Gastroesophageal sphincter (tissue), 4 donors: ENCODE results near the gene ARHGEF26. TPM values are rescaled to one million over a fixed set of nuclear protein-coding genes. Genes with fewer than 3 reads are reported as not detected.

Experiments
- ATAC-seq: fragments of 150-250 bp; one replicate; pipeline ENCODE4 v1.9.1; 2016; ENCODE audit warnings: mild to moderate bottlenecking, moderate library complexity
- H3K27ac ChIP-seq, 4 donors: fragments of 200-600 bp; sonication (generic) in 3 of 4; 1 replicate in 3 of 4; 2 replicates in 1 of 4; pipeline ENCODE4 v1.5.1; 2016 to 2019
- H3K27me3 ChIP-seq: fragments of 200-600 bp; sonication (generic); one replicate; pipeline ENCODE4 v1.5.1; 2019
- H3K36me3 ChIP-seq, 2 donors: fragments of 200-600 bp; sonication (generic); one replicate each; pipeline ENCODE4 v1.5.1; 2019; ENCODE audit warnings: control low read depth in 1 of 2
- H3K4me1 ChIP-seq, 3 donors: fragments of 200-600 bp; sonication (generic); 1 replicate in 2 of 3; 2 replicates in 1 of 3; pipeline ENCODE4 v1.5.1; 2016 to 2019; ENCODE audit warnings: control low read depth in 2 of 3
- H3K4me3 ChIP-seq, 2 donors: fragments of 200-600 bp; sonication (generic); one replicate each; pipeline ENCODE4 v1.5.1; 2019; ENCODE audit warnings: mild to moderate bottlenecking in 1 of 2, moderate library complexity in 1 of 2
- H3K9me3 ChIP-seq, 3 donors: fragments of 200-600 bp; sonication (generic); one replicate each; pipeline ENCODE4 v1.5.1; 2017 to 2019; ENCODE audit warnings: control low read depth in 2 of 3
- EP300 ChIP-seq: sonication (generic); formaldehyde crosslinking; IDR thresholded peaks from one replicate; pipeline ENCODE4 v1.6.1; 2017; ENCODE audit warnings: antibody characterized with exemption, mild to moderate bottlenecking
- POLR2A ChIP-seq, 2 donors: fragments of 450-650 bp; IDR thresholded peaks; one replicate each; pipeline ENCODE4 v1.6.1; 2017; ENCODE audit warnings: antibody characterized with exemption in 2 of 2, mild to moderate bottlenecking in 2 of 2, moderate library complexity in 1 of 2
- POLR2AphosphoS5 ChIP-seq: sonication (generic); formaldehyde crosslinking; IDR thresholded peaks from one replicate; pipeline ENCODE4 v1.6.1; 2017; ENCODE audit warnings: antibody characterized with exemption
- WGBS, 2 donors: methylation state at CpG; one replicate each; pipeline ENCODE4 v1.1.5; 2018; ENCODE audit warnings: low coverage in 1 of 2; 5-methylcytosine and 5-hydroxymethylcytosine counted together
- total RNA-seq, 4 donors: library from RNA; depleted of rRNA; stranded (reverse); fragments of >200 nt; gene quantifications; one replicate each; pipeline ENCODE4 v1.1.0, GENCODE V29; 2016
- TF ChIP-seq, protein P1 (sequence below), 4 experiments: fragments of 200-600 bp in 2 of 4; fragments of 450-650 bp in 2 of 4; sonication (generic) in 1 of 4; IDR thresholded peaks; one replicate each; pipeline ENCODE4 v1.5.1; 2017 to 2019; ENCODE audit warnings: antibody characterized with exemption in 4 of 4, mild to moderate bottlenecking in 2 of 4, moderate library complexity in 2 of 4

The ARHGEF26 gene
- total RNA-seq, 4 donors from 2014 or later: 79.3 to 154 (median 133) TPM

DNA sequence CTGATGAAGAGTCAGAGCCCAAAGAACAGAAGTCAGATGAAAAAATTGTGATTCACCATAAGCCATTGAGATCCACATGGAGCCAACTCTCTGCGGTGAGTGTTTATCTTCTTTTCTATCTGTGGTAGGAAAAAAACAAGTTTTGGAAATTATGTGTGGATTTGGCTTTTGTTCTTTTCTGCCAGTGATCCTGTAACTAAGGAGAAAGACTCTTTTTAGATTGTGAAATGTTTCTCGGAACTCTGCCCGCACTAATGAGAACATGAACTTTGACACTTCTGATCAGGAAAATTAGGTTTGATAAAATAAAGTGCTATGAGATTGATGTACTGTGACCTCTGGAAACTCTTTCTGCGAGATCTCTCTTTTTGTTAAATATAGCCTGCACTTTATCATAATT lies 8.4 kb downstream of the ARHGEF26 start:
- 71 to 84% methylated on average over 4 of the region's 4 CpGs for WGBS, 2 donors
- no peak overlapping the region for H3K4me3 ChIP-seq
- no peaks in the 10 kb centered on the region for H3K27me3 ChIP-seq
- peaks cover 3 to 83% (median 27%) of the 10 kb centered on the region in 3 donors for H3K4me1 ChIP-seq
- TF ChIP-seq POLR2A (IDR thresholded peaks at IDR 0.05): no peak
- TF ChIP-seq POLR2AphosphoS5: no peak
- TF ChIP-seq EP300: no peak
- TF ChIP-seq, protein P1, sequence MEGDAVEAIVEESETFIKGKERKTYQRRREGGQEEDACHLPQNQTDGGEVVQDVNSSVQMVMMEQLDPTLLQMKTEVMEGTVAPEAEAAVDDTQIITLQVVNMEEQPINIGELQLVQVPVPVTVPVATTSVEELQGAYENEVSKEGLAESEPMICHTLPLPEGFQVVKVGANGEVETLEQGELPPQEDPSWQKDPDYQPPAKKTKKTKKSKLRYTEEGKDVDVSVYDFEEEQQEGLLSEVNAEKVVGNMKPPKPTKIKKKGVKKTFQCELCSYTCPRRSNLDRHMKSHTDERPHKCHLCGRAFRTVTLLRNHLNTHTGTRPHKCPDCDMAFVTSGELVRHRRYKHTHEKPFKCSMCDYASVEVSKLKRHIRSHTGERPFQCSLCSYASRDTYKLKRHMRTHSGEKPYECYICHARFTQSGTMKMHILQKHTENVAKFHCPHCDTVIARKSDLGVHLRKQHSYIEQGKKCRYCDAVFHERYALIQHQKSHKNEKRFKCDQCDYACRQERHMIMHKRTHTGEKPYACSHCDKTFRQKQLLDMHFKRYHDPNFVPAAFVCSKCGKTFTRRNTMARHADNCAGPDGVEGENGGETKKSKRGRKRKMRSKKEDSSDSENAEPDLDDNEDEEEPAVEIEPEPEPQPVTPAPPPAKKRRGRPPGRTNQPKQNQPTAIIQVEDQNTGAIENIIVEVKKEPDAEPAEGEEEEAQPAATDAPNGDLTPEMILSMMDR (IDR thresholded peaks at IDR 0.05): no peak
- H3K27ac ChIP-seq: peak overlapping the region; percentile 29 to 50 (median 32)
- peaks cover 0 to 19% of the 10 kb centered on the region in 2 donors for H3K36me3 ChIP-seq
- ATAC-seq: no peak
- no peaks in the 10 kb centered on the region for H3K9me3 ChIP-seq

DNA sequence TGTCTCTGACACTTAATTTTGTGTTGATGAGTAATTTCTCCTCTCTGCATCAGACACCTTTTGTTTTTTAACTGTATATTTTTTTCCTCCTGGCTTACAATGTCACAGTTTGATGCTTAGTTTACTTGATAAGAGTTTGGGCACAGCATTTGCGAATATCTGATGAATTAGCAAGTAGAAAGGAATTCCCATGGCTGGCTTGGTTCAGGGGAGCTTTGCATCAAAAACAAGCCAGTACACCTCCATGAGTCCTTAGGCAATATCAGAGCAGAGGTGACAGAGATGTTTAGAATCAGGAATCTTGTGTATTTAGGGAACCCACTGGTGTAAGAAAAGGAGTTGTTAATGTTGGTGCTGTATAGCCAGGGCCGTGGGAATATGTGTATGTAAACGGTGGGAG lies 9.3 kb downstream of the ARHGEF26 start:
- Histone ChIP-seq H3K4me1 (peaks cover 3 to 83% (median 27%) of the 10 kb centered on the region in 3 donors), H3K4me3 (peak overlapping the region in 1 of 2 donors; percentile 1), H3K36me3 (peaks cover 0 to 19% of the 10 kb centered on the region in 2 donors), H3K27me3 (no peaks in the 10 kb centered on the region), H3K9me3 (no peaks in the 10 kb centered on the region), H3K27ac (peak overlapping the region in 2 of 4 donors; percentile 40 to 50)
- no peak for ATAC-seq
- TF ChIP-seq, protein P1 (IDR thresholded peaks at IDR 0.05): no peak
- TF ChIP-seq EP300 (no peak), POLR2AphosphoS5 (no peak), POLR2A (IDR thresholded peaks at IDR 0.05) (no peak)
- WGBS, 2 donors: 43 to 48% methylated on average over 2 of the region's 3 CpGs

DNA sequence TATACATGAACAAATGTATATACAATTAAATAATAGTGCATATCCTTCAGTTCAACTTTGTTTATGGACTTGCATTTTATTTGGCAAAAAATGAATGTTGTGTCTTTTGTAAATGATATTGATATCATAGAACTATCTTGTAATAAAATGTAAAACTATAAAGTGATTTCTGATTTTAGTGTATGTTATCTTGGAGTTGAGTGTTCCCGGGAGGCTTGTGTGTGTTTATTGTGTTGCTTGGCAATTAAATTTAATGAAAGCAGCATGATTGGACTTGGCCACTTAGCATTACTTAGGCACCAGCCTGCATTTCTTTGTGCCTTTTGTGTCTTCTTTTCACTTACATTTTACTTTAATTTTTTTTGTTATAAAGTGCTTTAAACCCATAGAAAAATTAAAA lies 10.6 kb downstream of the ARHGEF26 start:
- H3K4me3 ChIP-seq: no peak overlapping the region
- no peak for ATAC-seq

DNA sequence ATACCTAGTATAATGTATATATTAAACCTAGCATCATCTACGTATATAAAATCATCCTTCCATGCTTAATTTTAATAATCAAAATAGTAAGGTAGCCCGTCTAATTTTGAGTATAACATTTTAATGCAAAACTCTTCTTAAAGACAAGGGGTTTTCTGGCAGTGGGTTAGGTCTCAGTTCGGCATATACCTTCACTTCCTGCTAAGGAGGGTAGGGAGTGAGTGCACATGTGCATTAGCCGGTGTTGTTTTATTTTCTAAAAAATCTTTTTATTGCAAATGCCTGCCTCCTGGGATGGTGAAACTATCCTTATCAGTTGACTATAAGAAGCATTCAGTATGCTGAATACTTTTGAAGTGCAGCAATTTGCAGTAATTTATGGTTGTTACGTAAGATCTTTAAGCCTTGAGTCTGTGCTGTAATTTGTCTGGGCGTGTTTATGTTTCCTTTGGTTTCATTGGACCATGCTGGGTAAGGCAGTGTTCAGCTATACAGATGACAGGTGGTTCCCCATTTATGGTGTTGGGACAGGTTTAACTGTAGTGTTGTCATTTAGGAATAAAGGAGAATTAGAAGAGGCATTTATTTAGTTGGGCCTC lies 11.7 kb downstream of the ARHGEF26 start:
- peak overlapping the region in 2 of 4 donors; percentile 6 to 21 for H3K27ac ChIP-seq
- no peaks in the 10 kb centered on the region for H3K9me3 ChIP-seq
- no peaks in the 10 kb centered on the region for H3K27me3 ChIP-seq
- WGBS, 2 donors: 66 to 73% methylated on average over 5 to 6 of the region's 6 CpGs
- peaks cover 0 to 12% of the 10 kb centered on the region in 2 donors for H3K36me3 ChIP-seq
- peaks cover 3 to 80% (median 19%) of the 10 kb centered on the region in 3 donors for H3K4me1 ChIP-seq
- H3K4me3 ChIP-seq: no peak overlapping the region
- no peak for ATAC-seq
- no peak for TF ChIP-seq POLR2AphosphoS5
- TF ChIP-seq POLR2A (IDR thresholded peaks at IDR 0.05): no peak
- no peak for TF ChIP-seq EP300
- TF ChIP-seq, protein P1 (IDR thresholded peaks at IDR 0.05): no peak

More for the DNA sequence above, 10.6 kb downstream of the ARHGEF26 start:
- Histone ChIP-seq H3K4me1 (peaks cover 3 to 81% (median 19%) of the 10 kb centered on the region in 3 donors), H3K9me3 (no peaks in the 10 kb centered on the region), H3K27ac (peak overlapping the region in 3 of 4 donors; percentile 8 to 50 (median 20)), H3K27me3 (no peaks in the 10 kb centered on the region), H3K36me3 (peaks cover 0 to 19% of the 10 kb centered on the region in 2 donors)
- 22 to 26% methylated on average over 1 of the region's 1 CpG for WGBS, 2 donors
- no peak for TF ChIP-seq EP300
- TF ChIP-seq, protein P1 (IDR thresholded peaks at IDR 0.05): no peak

DNA sequence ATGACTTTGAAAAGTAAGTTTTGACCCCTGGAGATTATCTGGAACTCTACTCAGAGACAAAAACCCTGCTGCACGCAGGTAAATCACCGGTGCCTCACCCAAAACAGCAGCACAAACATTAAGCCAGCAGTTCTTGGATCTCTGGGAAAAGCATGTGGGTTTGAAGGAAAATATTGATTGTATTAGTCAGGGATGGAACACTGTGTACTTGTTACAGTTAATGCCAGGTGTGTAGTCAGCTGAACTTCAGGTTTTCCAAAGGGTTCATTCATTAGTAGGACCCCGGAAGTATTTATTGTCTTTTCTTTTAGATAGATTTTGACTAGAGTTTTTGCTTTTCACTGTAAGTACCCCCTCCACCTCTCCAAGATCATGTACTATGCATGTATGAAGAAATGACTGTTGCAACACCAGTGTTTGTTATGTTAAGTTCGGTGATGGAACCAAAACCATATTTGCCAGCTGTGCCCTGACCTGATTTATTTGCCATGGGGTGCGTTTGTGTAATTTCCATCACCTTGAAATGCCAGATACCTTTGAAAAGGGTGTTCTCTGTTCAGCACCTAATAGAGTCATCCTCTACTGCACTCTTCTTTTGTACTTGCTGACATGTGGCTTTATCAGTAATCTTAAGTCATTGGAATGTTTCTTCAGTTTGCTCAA lies 14.5 kb downstream of the ARHGEF26 start:
- 58 to 82% methylated on average over 4 to 5 of the region's 5 CpGs for WGBS, 2 donors
- H3K4me3 ChIP-seq: no peak overlapping the region
- ATAC-seq: peak; percentile 31
- H3K4me1 ChIP-seq: peaks cover 0 to 78% (median 9%) of the 10 kb centered on the region in 3 donors
- H3K36me3 ChIP-seq: no peaks in the 10 kb centered on the region
- H3K27ac ChIP-seq: peak overlapping the region in 2 of 4 donors; percentile 9 to 44
- no peaks in the 10 kb centered on the region for H3K27me3 ChIP-seq
- TF ChIP-seq EP300 (no peak), POLR2AphosphoS5 (no peak), POLR2A (IDR thresholded peaks at IDR 0.05) (no peak)
- TF ChIP-seq, protein P1 (IDR thresholded peaks at IDR 0.05): no peak
- H3K9me3 ChIP-seq: no peaks in the 10 kb centered on the region
